GM12874 (cell line): Measurements from ENCODE around the gene EIPR1.

ENCODE experiments used
- TF ChIP-seq, protein P1 (sequence below): IDR thresholded peaks from 2 replicates; pipeline ENCODE4 v1.5.1; 2011; ENCODE audit warnings: low read depth, mild to moderate bottlenecking, control low read depth, low read length, moderate library complexity; ENCODE audit not compliant: insufficient read depth

Gene EIPR1

GRCh38 chr2:3319745-3320566 is 57.7 kb downstream of the EIPR1 start:
- TF ChIP-seq, protein P1, sequence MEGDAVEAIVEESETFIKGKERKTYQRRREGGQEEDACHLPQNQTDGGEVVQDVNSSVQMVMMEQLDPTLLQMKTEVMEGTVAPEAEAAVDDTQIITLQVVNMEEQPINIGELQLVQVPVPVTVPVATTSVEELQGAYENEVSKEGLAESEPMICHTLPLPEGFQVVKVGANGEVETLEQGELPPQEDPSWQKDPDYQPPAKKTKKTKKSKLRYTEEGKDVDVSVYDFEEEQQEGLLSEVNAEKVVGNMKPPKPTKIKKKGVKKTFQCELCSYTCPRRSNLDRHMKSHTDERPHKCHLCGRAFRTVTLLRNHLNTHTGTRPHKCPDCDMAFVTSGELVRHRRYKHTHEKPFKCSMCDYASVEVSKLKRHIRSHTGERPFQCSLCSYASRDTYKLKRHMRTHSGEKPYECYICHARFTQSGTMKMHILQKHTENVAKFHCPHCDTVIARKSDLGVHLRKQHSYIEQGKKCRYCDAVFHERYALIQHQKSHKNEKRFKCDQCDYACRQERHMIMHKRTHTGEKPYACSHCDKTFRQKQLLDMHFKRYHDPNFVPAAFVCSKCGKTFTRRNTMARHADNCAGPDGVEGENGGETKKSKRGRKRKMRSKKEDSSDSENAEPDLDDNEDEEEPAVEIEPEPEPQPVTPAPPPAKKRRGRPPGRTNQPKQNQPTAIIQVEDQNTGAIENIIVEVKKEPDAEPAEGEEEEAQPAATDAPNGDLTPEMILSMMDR: no peak

GRCh38 chr2:3319134-3319533 is 58.5 kb downstream of the EIPR1 start:
- TF ChIP-seq, protein P1: no peak

- TF ChIP-seq, protein P1: no peak
Observed at GRCh38 chr2:3317871-3318590, 59.6 kb downstream of the EIPR1 start.

- TF ChIP-seq, protein P1: no peak
Observed at GRCh38 chr2:3317277-3317685, 60.3 kb downstream of the EIPR1 start.

DNA sequence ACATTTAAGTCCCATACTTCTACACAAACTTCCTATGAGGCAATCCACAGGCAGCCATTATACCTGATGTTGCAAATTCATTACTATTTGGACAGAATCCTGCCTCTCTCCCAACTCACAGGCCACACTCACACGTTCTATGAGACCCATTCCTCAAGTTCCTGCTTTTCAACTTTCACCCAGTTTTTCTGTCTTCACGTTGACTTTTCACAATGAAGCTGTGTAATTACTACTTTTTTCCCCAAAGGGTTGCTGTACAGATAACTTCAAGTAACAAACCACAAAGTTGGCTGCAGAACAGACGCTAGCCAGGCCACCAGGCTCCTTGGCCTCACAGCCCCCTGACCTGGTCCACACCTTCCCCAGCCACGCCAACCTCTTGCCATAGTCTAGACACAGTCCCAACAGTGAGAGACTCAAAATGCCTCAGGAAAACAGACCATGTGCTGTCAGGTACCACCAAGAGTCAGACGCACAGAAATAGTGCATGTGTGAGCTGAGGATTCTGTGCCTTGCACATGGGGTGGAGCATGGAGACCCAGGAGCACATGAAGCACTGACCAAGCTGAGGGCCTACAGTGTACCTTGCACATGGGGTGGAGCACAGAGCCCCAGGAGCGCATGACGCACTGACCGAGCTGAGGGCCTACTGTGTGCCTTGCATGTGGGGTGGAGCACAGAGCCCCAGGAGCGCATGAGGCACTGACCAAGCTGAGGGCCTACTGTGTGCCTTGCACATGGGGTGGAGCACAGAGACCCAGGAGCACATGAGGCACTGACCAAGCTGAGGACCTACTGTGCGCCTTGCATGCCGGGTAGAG is 61.0 kb downstream of the EIPR1 start:
- TF ChIP-seq, protein P1: no peak

DNA sequence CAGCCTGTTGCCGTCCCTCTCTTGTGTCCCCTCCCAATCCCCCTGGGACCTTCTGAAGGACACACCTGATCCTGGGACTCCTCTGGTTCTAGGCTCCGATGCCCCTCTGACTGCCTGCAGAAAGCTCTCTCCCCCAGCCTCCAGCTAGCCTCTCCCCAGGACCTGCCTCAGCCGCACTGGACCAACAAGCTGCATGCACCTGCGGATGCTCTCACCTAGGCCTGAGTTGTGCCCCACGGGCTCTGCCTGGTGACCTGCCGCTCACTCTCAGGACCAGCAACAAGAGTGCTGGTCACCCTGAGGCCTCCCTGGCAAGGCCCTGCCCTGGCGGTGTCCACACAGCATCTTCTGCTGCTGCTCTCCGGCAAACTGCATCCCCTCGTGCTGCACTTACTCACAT is 63.0 kb downstream of the EIPR1 start:
- TF ChIP-seq, protein P1: no peak
